Measurements from ENCODE around the gene INVS. TPM values are rescaled to one million over a fixed set of nuclear protein-coding genes. Genes with fewer than 3 reads are reported as not detected.

INVS gene
- total and polyA plus RNA-seq, 4 donors = 5.7 to 28.1 (median 10.0) TPM

DNA sequence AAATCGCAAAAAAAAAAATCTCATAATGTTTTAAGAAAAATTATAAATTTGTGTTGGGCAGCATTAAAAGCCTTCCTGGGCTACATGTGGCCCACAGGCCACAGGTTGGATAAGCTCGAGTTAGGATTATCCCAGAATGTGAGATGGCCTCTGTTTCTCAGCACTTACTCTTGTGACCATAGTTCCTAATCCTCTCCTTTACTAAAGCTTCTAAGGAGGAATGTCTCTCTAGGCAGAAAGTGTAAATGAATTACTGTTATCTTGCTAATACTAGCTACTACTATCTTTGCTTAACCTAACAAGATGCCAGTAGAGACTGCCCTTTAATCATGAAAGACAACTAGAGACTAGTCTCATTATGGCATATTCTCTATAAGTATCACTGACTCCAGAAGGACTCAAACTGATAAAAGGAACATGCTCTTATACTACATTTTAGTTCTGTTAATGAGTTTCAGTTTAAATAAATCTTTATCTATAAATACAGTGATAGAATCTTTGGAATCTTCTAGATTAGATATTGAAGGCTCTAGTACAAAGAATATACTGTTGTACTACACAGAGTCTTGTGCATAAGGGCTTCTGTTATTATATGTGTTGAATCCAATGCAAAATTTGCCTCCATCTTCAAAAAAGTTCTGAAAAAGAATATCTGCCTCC, 13.8 kb downstream of the INVS start:
- Histone ChIP-seq H3K27ac (ENCODE audit: low read depth in 1 of 2, low read length in 2 of 2) (no peak overlapping the region), H3K36me3 (ENCODE audit: control insufficient read depth in 4 of 4, insufficient read depth in 3 of 4, low read depth in 1 of 4, low read length in 3 of 4) (peaks cover 0 to 10% (median 0%) of the 10 kb centered on the region in 4 donors)
- 97% methylated on average over 2 of the region's 2 CpGs for WGBS

DNA sequence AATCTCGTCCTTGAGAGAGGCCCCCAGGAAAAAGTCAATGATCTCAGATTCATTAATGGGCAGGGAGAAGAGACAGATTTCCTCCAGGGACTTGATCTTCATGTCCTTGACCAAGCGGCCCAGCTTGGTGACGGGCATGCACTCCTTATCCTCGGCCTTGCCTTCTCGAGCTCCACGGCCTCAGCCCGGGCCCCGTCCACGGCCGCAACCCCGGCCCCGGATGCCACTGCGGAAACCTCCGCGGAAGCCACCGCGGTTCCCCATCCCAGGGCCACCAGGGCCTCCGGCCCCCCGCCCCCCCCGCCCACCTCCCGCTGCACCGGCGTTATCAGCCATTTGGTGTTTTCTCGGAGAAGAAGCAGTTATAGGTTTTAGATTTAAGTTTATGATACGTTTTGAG, 18.3 kb downstream of the INVS start:
- TF ChIP-seq EGR1 (IDR thresholded peaks at IDR 0.05; ENCODE audit: low read depth in 2 of 2) = no peak
- TF ChIP-seq, protein P1, sequence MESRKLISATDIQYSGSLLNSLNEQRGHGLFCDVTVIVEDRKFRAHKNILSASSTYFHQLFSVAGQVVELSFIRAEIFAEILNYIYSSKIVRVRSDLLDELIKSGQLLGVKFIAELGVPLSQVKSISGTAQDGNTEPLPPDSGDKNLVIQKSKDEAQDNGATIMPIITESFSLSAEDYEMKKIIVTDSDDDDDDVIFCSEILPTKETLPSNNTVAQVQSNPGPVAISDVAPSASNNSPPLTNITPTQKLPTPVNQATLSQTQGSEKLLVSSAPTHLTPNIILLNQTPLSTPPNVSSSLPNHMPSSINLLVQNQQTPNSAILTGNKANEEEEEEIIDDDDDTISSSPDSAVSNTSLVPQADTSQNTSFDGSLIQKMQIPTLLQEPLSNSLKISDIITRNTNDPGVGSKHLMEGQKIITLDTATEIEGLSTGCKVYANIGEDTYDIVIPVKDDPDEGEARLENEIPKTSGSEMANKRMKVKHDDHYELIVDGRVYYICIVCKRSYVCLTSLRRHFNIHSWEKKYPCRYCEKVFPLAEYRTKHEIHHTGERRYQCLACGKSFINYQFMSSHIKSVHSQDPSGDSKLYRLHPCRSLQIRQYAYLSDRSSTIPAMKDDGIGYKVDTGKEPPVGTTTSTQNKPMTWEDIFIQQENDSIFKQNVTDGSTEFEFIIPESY (IDR thresholded peaks at IDR 0.05) = no peak
- TF ChIP-seq SP1 (IDR thresholded peaks at IDR 0.05) = no peak
- TF ChIP-seq YY1 (IDR thresholded peaks at IDR 0.05) = no peak
- TF ChIP-seq RAD21 (IDR thresholded peaks at IDR 0.05) = no peak
- no peak for TF ChIP-seq HNF4G (IDR thresholded peaks at IDR 0.05)
- no peak for TF ChIP-seq FOXA1 (IDR thresholded peaks at IDR 0.05)
- TF ChIP-seq, protein P2, sequence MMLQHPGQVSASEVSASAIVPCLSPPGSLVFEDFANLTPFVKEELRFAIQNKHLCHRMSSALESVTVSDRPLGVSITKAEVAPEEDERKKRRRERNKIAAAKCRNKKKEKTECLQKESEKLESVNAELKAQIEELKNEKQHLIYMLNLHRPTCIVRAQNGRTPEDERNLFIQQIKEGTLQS (IDR thresholded peaks at IDR 0.05) = no peak
- no peak for TF ChIP-seq NR2F2 (IDR thresholded peaks at IDR 0.05)
- no peak for TF ChIP-seq JUND (IDR thresholded peaks at IDR 0.05)
- no peak for TF ChIP-seq HNF4A (conservative IDR thresholded peaks at IDR 0.05)
- no peak for TF ChIP-seq FOXA2 (IDR thresholded peaks at IDR 0.05)
- TF ChIP-seq, protein P3, sequence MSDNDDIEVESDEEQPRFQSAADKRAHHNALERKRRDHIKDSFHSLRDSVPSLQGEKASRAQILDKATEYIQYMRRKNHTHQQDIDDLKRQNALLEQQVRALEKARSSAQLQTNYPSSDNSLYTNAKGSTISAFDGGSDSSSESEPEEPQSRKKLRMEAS (IDR thresholded peaks at IDR 0.05) = no peak
- TF ChIP-seq, protein P4, sequence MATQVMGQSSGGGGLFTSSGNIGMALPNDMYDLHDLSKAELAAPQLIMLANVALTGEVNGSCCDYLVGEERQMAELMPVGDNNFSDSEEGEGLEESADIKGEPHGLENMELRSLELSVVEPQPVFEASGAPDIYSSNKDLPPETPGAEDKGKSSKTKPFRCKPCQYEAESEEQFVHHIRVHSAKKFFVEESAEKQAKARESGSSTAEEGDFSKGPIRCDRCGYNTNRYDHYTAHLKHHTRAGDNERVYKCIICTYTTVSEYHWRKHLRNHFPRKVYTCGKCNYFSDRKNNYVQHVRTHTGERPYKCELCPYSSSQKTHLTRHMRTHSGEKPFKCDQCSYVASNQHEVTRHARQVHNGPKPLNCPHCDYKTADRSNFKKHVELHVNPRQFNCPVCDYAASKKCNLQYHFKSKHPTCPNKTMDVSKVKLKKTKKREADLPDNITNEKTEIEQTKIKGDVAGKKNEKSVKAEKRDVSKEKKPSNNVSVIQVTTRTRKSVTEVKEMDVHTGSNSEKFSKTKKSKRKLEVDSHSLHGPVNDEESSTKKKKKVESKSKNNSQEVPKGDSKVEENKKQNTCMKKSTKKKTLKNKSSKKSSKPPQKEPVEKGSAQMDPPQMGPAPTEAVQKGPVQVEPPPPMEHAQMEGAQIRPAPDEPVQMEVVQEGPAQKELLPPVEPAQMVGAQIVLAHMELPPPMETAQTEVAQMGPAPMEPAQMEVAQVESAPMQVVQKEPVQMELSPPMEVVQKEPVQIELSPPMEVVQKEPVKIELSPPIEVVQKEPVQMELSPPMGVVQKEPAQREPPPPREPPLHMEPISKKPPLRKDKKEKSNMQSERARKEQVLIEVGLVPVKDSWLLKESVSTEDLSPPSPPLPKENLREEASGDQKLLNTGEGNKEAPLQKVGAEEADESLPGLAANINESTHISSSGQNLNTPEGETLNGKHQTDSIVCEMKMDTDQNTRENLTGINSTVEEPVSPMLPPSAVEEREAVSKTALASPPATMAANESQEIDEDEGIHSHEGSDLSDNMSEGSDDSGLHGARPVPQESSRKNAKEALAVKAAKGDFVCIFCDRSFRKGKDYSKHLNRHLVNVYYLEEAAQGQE (IDR thresholded peaks at IDR 0.05) = no peak
- TF ChIP-seq, protein P5, sequence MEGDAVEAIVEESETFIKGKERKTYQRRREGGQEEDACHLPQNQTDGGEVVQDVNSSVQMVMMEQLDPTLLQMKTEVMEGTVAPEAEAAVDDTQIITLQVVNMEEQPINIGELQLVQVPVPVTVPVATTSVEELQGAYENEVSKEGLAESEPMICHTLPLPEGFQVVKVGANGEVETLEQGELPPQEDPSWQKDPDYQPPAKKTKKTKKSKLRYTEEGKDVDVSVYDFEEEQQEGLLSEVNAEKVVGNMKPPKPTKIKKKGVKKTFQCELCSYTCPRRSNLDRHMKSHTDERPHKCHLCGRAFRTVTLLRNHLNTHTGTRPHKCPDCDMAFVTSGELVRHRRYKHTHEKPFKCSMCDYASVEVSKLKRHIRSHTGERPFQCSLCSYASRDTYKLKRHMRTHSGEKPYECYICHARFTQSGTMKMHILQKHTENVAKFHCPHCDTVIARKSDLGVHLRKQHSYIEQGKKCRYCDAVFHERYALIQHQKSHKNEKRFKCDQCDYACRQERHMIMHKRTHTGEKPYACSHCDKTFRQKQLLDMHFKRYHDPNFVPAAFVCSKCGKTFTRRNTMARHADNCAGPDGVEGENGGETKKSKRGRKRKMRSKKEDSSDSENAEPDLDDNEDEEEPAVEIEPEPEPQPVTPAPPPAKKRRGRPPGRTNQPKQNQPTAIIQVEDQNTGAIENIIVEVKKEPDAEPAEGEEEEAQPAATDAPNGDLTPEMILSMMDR (IDR thresholded peaks at IDR 0.05; ENCODE audit: low read depth, low read length, missing input control) = no peak
- TF ChIP-seq RXRA (IDR thresholded peaks at IDR 0.05) = no peak
- TF ChIP-seq TAF1 (conservative IDR thresholded peaks at IDR 0.05) = no peak
- 98% methylated on average over 25 of the region's 25 CpGs for WGBS
- Histone ChIP-seq H3K9me3 (ENCODE audit: control insufficient read depth in 4 of 4, low read length in 3 of 4) (no peaks in the 10 kb centered on the region), H3K36me3 (ENCODE audit: control insufficient read depth in 4 of 4, insufficient read depth in 3 of 4, low read depth in 1 of 4, low read length in 3 of 4) (peaks cover 0 to 8% (median 0%) of the 10 kb centered on the region in 4 donors), H3K4me1 (ENCODE audit: control insufficient read depth in 4 of 4, insufficient read depth in 4 of 4, low read length in 3 of 4) (no peaks in the 10 kb centered on the region), H3K27me3 (ENCODE audit: control insufficient read depth in 4 of 4, insufficient read depth in 4 of 4, low read length in 3 of 4) (no peaks in the 10 kb centered on the region), H3K9ac (ENCODE audit: low read depth in 1 of 2, low read length in 2 of 2) (no peak overlapping the region), H3K4me3 (ENCODE audit: low read depth in 1 of 3, low read length in 3 of 3) (no peak overlapping the region), H3K27ac (ENCODE audit: low read depth in 1 of 2, low read length in 2 of 2) (no peak overlapping the region)
- DNase-seq (ENCODE audit: low spot score) = no peak

More for the DNA sequence above, 13.8 kb downstream of the INVS start:
- peaks cover 2 to 11% (median 4%) of the 10 kb centered on the region in 4 donors for H3K4me1 ChIP-seq (ENCODE audit: control insufficient read depth in 4 of 4, insufficient read depth in 4 of 4, low read length in 3 of 4)
- no peak overlapping the region for H3K4me3 ChIP-seq (ENCODE audit: low read depth in 1 of 3, low read length in 3 of 3)
- no peaks in the 10 kb centered on the region for H3K27me3 ChIP-seq (ENCODE audit: control insufficient read depth in 4 of 4, insufficient read depth in 4 of 4, low read length in 3 of 4)
- DNase-seq (ENCODE audit: low spot score) = no peak
- TF ChIP-seq, protein P2 (IDR thresholded peaks at IDR 0.05) = no peak
- no peak for TF ChIP-seq EGR1 (IDR thresholded peaks at IDR 0.05; ENCODE audit: low read depth in 2 of 2)
- no peak overlapping the region for H3K9ac ChIP-seq (ENCODE audit: low read depth in 1 of 2, low read length in 2 of 2)
- no peaks in the 10 kb centered on the region for H3K9me3 ChIP-seq (ENCODE audit: control insufficient read depth in 4 of 4, low read length in 3 of 4)

Measured in liver (tissue), 9 donors.